HG03045 (cell line): Measurements from ENCODE around the gene NAT8.
"Not testable (repeated sequence)": the region's sequence is repeated elsewhere in the genome, so short reads cannot be mapped to it uniquely, and the experiment has no call there.

Experiments used
- ATAC-seq: cut with Tn5 transposase; IDR thresholded peaks from one replicate; pipeline ENCODE4 v1.9.1; 2021; ENCODE audit warnings: mild to moderate bottlenecking, moderate library complexity; ENCODE audit not compliant: unreplicated experiment

The NAT8 gene, protein sequence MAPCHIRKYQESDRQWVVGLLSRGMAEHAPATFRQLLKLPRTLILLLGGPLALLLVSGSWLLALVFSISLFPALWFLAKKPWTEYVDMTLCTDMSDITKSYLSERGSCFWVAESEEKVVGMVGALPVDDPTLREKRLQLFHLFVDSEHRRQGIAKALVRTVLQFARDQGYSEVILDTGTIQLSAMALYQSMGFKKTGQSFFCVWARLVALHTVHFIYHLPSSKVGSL

GRCh38 chr2:73642338-73643018, at the start of gene NAT8:
TSS of gene NAT8 (minus strand) at chr2:73642422. CDS start at chr2:73641628, 794 bp downstream.
- no peak for ATAC-seq

DNA sequence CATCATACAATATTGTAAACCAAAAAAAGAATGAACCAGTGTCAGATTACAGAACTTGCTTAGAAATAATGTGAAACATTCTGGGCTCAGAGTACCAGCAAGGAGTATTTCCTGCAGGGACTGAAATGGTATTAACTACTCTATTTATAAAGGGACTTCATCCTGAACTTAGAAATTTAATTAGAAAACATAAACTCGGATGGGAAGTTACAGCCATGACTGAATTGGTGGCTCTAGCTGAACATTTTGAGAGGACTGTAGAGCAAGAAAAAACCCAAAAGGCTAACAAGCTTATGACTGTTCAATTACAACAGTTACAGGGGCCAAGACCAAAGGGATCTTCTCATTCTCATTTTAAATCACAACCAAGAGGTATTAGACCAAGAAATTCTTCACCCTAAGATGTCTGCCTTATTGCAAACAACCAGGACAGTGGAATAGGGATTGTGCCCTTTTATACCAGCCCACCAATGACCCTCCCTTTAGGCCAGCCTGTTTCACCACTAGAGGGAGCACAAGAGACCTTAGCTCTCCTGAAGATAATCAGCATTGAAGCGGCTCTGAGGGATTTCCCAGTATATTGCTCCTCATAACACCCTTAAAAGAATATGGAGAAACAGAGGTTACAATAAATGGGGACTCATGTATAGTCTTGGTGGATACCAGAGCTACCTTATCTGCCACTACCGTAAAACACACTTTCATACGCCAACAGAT, 48.3 kb upstream of the NAT8 start:
- not testable (repeated sequence) for ATAC-seq

GRCh38 chr2:73688494-73688893, 46.3 kb upstream of the NAT8 start:
- not testable (repeated sequence) for ATAC-seq

DNA sequence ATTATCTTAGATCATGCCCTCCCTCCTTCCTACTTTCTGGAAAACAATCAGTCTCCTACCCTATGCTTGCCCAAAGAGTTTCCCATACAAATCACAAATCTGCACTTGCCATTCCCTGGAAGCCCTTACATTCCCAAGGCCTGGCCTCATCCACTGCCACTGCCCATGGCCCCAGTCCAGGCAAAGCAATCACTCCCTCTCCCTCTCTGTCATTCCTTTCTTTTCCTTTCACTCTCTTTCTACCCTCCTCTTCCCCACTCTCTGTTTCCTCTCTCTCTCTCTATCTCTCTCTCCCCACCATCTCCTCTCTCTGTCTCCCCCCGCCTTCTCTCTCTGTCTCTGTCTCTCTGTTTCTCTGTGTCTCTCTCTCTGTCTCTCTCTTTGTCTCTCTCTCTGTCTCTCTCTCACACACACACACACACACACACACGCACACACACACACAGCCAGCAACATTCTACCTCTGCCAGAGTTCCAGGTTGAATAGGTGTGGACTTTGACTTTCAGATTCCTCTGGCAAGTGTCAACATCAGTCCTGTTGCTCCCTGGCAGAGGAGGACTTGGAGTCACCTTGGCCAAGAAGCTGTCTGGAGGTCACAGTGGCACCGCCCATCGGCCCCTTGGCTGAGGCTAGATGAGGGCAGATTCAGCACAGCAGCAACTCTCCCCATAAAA, 43.7 kb upstream of the NAT8 start:
- ATAC-seq, result no peak

- ATAC-seq, result not testable (repeated sequence)
These were observed 42.7 kb upstream of the NAT8 start for GRCh38 chr2:73684905-73685304.

- ATAC-seq, result not testable (repeated sequence)
These were observed 42.1 kb upstream of the NAT8 start for GRCh38 chr2:73684325-73684724.

DNA sequence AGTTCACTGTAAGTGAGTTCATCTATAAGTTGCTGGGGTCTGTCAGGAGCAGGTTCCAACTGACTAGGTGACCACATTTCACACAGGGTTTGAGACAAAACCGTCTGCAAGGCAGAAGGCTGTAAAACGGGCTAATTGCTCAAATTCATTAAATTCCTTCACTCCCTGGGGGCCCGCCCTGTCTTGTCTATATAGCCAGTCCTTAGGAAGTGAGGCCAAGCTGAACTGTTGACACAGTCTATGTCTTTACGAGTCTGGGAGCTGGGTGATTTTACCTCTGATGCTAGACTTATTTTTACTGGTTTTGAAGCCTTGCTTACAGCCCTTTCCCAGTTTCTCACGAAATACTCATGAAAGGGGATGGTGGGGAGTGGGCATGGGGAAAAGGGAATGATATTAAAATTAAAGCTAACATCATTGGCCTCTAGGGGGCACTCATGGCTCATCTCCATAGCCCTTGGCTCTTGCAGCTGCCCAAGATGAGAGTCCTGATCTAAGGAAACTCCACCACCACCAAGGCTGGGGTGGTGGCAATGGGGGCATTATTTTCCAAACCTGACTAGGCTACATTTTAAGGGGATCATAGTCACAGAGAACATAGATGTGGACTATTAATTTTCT, 37.8 kb upstream of the NAT8 start:
- not testable (repeated sequence) for ATAC-seq

- ATAC-seq, result not testable (repeated sequence)
These were observed 37.0 kb upstream of the NAT8 start for GRCh38 chr2:73679237-73679636.

DNA sequence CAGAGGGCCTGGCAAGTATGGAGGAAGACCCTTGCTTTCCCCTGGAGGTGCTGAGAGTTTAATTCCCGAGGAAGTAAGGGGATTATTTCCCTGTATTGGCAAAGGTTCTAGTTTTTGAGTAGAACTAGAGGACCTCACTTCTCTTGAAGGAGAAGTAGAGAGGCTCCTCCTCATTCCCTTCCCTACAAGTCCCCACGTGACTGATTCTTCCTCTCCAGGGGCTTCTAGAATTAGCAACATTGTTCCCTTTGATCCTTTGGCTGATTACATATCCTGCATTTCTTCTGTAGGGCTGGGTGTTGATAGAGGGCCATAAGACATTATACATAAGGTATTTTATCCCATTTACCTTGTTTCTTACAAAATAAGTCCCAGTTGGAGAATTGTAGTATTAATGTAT, 35.8 kb upstream of the NAT8 start:
- not testable (repeated sequence) for ATAC-seq

DNA sequence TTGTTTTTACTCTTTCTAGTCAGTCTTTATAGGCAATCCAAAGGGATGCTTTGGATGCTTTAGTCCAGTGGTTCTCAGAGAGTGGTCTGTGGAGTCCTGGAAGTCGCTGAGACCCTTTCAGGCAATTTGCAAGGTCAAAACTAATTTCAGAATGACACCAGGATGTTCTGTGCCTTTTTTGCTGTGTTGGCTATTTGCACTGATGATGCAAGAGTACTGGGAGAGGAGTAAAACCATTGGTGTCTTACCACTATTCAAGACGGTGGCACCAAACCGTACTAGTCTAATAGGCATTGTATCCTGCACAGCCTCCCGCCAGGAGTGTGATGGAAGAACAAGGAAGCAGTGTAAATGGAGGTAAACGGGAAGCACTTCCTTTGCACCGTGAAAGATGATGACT, 34.0 kb upstream of the NAT8 start:
- ATAC-seq, result not testable (repeated sequence)

DNA sequence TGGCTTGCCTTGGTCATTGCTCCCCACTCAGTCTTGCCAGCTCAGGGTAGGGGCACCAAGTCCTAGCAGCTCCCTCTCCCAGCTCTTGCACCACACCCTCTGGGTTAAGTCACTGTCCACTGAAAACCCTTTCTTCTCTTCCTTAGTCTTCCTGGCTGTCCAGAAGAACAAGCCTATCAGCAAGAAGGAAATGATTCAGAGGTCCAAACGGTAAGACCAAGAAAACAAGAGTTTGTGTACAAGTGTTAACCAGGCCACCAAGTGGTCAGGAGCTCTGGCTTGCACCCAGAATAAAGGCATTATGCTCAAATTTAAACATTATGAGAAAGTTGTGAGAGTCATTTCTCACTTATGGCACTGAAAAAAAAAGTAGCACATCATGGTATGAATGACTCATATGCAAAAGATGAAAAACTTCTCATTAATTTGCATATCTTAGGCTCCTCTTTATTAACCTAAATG, 32.5 kb upstream of the NAT8 start:
- ATAC-seq, result not testable (repeated sequence)

DNA sequence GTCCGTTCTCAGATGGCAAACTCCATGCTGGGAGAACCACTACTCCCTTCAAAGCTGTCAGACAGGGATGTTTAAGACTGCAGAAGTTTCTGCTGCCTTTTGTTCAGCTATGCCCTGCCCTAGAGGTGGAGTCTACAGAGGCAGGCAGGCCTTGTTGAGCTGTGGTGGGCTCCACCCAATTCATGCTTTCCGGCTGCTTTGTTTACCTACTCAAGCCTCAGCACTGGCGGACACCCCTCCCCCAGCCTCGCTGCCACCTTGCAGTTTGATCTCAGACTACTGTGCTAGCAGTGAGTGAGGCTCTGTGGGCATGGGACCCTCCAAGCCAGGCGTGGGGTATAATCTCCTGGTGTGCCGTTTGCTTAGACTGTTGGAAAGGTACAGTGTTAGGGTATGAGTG, 27.8 kb upstream of the NAT8 start:
- ATAC-seq, result not testable (repeated sequence)

- not testable (repeated sequence) for ATAC-seq
These were observed 25.0 kb upstream of the NAT8 start for GRCh38 chr2:73667239-73667638.

DNA sequence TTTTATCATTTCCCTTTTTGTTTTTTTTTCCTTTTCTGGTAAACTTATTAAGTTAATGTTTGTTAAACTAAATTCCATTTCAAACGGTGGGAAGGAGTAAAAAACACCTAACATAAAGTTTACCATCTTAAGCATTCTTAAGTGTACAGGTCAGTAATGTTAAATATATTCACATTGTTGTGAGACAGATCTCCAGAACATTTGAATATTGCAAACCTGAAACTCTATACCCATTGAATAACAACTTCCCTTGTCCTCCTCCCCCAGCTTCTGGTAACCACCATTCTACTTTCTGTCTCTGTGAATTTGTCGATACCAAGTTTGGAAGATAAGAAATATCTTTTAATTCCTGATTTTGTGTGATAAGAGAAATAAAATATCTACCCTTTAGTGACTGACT, 12.0 kb upstream of the NAT8 start:
- ATAC-seq, result no peak

DNA sequence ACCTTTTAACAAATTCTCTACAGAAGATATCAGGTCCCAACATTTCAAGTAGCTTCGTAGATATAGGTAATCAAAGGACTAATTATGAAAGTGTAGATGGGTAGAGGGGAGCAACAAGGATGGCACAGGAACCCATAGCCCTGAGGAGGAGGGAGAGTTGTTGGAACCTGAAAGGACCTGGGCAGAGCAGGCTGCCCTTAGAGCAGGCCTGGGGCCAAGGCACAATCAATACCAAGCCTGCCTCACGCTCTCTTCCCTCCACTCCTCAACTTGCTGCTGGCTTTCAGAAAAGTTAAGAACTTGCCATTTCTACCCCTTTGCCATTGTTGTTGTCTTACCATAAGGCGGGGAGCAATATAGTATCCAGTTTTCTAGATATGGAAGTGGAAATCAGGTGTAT, 10.1 kb upstream of the NAT8 start:
- no peak for ATAC-seq

DNA sequence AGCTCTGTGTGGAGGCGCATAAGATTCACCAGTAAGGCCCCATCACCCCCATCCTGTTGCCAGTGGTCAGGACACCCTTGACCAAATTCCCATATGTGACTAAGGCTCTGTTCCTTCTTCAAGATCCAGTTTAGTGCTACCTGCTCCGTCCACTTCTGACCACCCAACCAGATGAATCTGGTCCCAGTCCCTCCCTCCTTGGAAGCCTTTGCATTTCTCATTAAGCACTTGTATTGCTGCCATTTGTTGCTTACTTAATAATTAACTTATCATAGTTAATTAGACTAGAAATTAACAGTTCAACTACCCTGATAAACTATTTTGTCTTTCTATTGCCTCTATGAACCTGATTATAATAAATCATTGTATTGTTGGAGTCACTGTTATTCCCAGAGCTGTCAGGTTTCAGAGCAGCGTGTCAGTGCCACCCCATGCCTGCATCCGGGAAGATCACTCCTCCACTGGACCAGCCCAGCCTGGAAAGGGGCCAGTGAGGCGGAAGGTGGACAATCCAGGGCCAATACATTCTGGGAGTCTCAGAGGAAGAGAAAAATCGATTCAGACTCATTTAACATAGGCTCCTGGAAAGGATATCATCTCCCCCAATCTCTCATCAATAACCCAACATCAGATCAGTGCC, 9.5 kb upstream of the NAT8 start:
- ATAC-seq, result no peak

GRCh38 chr2:73647690-73648089, 5.5 kb upstream of the NAT8 start:
- not testable (repeated sequence) for ATAC-seq

DNA sequence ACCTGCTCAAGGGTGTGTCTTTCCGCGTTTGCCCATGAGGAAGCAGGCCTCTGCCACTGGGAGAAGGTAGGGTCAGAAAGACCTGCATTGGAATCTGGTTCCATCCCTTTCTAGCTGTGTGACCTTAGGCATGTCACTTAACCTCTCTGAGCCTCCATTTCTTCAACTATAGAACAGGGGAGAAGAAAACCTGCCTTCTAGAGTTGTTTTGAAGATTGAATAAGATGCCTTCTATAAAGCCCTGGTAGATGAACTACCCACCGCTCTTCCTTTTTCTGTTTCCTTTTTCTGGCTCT, 507 bp downstream of the NAT8 start:
- ATAC-seq, result no peak

- ATAC-seq, result no peak
These were observed 1.1 kb downstream of the NAT8 start for GRCh38 chr2:73640946-73641766.

DNA sequence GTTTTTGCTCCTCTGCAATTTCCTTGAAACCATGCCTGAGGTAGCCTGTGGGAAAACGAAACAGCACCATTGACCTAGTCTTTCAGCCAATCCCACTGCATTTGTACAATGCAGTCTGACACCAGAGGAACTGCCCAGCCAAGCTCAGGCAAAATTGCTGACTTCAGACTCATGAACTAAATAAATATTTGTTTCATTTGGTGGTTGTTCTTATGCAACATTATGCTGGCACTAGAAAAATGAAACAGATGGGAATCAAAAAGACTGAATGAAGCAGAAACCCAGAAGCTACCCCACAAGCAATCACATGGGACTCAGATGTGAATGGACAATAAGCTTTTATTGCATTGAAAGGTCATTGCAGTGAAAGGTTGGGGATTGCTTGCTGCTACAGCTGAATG, 1.7 kb downstream of the NAT8 start:
- no peak for ATAC-seq
